HT1080 (cell line): ENCODE results near the gene UBAP2L. TPM values are rescaled to one million over a fixed set of nuclear protein-coding genes. Genes with fewer than 3 reads are reported as not detected.

Experiments
- DNase-seq: peaks from one replicate; pipeline ENCODE4 v3.0.0-alpha.2; 2015; ENCODE audit warnings: low read depth
- polyA plus RNA-seq, 2 experiments: library from polyadenylated mRNA; depleted of rRNA; stranded (reverse); fragments of >200 nt; gene quantifications; 2 replicates each; pipeline ENCODE4 v1.2.3, GENCODE V29; 2015
- total RNA-seq: library from RNA; depleted of rRNA; stranded (reverse); fragments of >200 nt; shearing (Covaris generic); gene quantifications from 2 replicates; pipeline ENCODE4 v1.2.3, GENCODE V29; 2014; rRNA removed

Gene UBAP2L
- 104 and 140 TPM in 2 replicates for total RNA-seq
- 122 and 130 TPM in 2 replicates for polyA plus RNA-seq (2015; cell fraction: cytosol; rRNA removed)
- 336 and 368 TPM in 2 replicates for polyA plus RNA-seq (2015; cell fraction: nucleus; rRNA removed)

- peak; percentile 99 for DNase-seq
These were observed at the start of gene UBAP2L for GRCh38 chr1:154220071-154220969. UBAP2L (plus strand) TSS chr1:154220955; CDS start chr1:154225124, 4,169 bp downstream.

GRCh38 chr1:154171223-154171583 is 49.6 kb upstream of the UBAP2L start:
- DNase-seq: no peak

DNA sequence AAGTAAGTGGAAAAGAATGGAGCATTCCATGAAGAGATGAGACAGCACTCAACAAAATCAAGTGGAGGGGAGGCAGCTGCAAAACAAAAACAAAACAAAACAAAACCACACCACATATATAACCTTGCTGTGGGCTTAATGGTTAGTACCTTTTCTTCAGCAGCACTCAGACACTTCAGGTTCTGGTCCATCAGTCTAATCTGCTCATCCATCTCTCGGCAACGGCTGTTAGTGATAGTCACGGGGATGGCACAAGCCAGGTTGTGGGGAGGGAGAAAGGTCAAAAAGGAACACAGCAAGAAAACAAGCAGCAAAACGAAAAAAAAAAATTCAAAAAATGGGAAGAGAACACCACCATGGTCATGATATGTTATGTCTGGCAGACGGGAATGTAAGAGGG is 48.9 kb upstream of the UBAP2L start:
- no peak for DNase-seq

GRCh38 chr1:154174654-154175053 is 46.1 kb upstream of the UBAP2L start:
- DNase-seq: no peak

DNA sequence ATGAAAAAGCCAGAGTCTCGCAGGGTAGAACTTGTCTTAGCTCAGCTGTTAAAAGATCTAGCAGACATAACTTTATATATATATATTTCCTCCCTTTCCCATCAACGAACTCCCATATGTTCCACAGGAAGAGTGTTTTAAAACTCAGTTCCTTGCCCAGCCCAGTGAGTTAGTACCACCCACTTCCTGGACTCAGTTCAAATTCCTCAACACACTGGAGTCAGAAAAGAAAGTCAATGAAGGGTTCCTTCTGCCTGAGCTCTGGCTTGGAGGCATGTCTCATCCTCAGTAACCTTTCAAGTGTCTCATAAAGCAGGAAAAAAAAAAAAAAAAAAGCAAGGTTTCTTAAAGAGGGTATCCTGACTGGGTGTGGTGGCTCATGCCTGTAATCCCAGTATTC is 44.4 kb upstream of the UBAP2L start:
- DNase-seq: peak; percentile 67

DNA sequence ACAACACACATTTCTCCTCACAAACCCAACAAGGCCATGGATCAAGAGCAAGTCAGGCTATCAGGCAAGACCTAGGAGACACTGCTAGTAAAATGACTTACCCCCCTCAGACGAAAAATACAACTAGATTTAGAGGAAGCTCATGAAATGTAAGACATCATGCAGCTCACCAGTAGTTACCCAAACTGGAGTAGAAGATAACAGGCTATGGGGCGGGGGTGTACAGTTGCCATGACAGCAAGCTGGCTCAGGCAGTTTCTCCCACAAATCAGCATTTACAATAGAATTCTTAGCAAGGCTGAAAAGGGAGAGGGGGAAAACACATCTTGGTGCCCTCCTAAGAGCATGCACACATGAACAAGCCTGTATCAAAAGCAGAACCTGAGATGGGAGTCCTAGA is 42.7 kb upstream of the UBAP2L start:
- no peak for DNase-seq

DNA sequence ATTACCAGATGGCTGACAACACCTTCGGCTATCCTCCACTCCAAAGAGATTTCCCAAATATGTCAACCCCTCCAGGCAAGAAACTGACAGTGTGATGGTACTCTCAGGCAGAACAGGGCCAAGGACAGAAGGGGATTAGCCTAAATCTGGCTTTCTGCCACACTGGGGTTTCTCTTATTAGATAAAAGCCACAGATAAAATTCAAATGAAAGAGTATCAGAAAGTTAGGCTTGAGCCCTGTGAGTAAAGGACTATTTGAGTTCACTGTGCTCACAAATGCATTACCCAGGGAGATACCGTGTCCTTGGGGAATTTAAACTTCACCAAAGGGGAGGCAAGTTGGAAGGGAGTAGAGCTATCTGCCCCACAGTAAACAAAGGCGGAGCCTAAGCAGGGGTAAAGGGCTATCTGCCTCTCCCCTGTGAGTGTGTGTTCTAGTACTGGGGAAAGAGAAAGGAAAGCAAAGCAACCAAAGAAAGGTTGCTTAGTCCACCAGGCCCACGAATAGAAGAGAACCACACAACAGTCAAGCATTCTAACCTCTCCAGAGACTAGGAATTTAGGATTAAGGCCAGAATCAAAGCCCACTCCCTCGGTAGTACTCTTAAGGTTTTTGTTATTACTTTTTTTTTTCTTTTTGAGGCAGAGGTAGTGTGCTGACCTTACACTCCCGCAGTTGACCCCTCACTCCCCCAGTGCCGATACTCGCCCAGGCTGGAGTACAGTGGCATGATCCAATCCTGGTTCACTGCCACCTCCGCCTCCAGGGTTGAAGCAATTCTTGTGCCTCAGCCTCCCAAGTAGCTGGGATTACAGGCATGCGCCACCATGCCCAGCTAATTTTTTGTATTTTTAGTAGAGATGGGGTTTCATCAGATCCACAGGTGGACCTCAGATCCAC is 41.6 kb upstream of the UBAP2L start:
- no peak for DNase-seq

- no peak for DNase-seq
These were observed 40.6 kb upstream of the UBAP2L start for GRCh38 chr1:154179946-154180687.

- DNase-seq: no peak
These were observed 38.8 kb upstream of the UBAP2L start for GRCh38 chr1:154181944-154182343.

GRCh38 chr1:154182344-154183045 is 38.3 kb upstream of the UBAP2L start:
- peak; percentile 85 for DNase-seq

DNA sequence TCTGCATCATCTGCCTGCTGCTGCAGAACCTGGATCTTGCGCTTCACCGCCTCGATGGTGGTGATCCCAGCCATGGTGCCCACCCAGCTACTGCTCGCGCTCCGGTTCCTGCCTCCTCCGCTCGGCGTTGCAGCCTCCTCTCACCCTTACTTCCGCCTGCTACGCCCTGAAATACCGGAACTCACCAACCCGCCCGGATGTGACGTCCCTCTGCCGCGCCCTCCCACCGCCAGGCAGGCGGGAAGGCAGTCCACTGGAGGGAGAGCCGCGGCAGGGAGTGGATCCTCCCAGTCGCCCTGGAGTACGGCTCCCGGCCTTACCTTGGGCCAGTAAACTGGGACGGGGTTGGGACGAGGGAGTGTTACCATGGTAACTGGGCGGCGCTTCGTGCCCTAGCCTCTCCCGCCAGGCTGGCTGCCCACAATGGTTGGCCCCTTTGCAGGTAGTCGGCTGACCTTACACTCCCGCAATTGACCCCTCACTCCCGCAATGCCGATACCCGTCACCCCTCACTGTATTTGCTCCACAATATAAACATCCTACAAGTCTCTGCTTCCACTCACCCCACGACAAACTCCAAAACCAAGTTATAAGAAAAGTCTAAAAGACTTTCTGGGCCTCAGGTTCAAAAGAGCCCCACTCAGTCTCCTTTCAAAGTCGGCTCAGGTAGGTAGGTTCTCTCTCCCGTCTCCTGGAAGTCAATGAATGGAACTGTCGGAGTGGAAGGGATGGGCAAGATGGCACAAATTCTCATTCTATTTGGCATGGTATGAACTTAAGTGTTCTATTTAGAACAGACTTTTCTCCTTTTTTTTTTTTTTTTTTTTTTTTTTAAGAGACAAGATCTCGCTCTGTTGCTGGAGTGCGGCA is 37.5 kb upstream of the UBAP2L start:
- peak; percentile 99 for DNase-seq

- DNase-seq: peak; percentile 53
These were observed 34.6 kb upstream of the UBAP2L start for GRCh38 chr1:154186177-154186576.

DNA sequence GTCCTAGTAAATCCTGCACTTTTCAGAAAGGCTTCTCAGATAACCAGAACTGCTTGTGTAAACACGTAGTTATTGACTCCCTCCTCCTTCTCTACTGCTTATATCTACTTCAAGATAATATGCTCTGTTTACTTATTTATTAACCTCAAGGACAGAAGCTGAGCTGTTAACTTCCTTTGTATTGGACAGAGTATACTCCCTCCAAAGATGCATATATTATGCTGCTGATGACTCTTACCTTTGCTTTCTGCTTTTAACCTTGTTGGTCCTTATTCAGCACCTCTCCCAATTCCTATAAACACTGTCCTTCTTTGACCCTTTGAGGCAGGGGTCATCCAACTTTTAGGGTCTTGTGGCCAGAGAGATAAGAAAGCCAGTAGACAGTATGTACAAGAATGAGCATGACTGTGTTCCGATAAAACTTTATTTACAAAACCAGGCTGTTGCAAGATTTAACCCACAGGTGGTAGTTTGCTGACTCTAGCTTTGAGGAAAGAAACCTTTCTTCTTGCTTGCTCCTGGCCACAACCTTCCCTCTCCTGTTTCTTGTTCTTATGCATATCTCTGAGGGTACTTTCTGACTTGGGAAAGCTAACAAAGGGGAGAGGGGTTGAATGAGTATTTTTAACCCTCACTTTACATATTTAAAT is 33.8 kb upstream of the UBAP2L start:
- DNase-seq: no peak

- DNase-seq: peak; percentile 46
These were observed 30.2 kb upstream of the UBAP2L start for GRCh38 chr1:154190550-154190949.

DNA sequence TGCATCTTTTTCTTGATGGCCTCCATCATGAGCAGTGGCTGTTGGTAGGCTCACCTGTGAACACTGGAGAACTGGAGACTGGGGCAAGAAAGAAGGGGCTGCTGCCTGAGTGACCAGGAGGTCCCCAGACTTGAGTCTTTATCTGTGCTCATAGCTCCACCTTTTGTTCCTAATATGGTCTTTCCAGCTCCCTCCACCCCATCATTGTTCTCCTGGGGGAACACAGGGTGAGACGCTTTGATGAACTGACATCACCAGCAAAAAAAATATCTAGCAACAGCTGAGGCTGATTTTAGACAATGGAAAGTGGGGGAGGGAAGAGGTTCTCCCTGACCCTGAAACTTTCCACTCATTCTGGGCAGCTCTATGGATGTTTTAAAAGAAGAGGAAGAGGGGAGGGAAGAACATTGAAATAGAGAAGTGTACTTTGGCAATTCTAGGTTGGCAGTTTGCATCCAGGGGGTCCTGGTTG is 28.7 kb upstream of the UBAP2L start, which contains the start of gene TPM3:
Gene TPM3, minus strand, starts transcription at position 111 of the 472 bp plus-strand sequence. Its CDS starts 82 bp downstream, at position 29.
- no peak for DNase-seq

- no peak for DNase-seq
These were observed 28.3 kb upstream of the UBAP2L start for GRCh38 chr1:154192476-154192875.

DNA sequence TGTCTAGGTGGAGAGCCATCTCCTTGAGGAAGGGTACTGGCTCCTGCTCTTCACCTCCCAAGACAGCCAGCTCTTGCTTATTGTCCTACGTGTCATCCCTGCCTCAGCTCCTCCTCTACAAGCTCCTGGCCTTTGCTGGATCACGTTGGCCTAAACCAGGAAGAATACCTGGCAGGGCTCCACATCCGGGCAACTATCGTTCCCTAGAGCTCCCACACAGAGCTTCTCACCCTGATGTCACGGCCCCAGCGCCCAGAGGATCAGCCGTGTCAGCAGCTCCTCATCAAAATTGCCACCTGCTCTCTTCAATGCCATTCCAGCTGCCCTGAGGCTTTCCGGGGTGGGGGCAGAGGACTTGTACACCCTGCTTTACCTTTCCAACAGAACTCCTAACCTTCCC is 26.9 kb upstream of the UBAP2L start:
- peak; percentile 56 for DNase-seq

DNA sequence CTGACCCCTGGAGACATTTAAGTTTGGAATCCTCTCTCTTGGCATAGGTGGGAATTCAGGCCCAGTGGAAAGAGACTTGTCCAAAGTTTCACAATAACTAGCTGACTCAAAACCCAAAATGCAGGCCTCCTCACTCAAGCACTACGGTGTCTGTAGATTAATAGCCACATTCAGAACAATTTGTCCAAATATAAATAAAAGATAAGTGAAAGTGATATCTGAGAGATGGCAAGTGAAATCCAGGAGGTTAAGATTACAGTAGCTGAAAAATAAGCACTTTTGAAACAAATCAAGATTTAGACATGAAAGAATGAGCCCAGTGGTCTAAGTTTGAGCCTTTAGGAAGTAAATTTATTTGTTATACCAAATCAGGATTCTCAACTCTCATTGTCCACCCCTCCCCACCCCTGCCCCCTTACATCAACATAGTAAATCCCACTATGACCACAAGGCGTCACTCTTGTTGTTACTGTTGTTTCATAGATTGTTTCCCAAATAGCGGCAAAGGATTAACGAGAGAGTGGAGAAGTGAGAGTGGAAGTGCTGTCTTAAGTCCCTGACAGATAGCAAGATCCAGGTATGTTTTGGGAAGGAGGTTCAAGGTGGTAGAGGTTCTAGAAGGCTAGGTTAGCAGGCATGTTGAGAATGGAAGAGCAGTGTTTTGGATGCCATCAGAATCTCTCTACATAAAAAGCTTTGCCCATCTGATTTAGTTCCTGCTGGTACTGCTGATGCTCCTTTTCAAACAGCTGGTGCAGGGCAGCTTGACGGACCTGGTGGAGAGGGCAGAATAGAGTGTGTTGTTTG is 21.8 kb upstream of the UBAP2L start:
- DNase-seq: peak; percentile 51
